HEK293 (cell line): ENCODE results near the gene CNRIP1.

Experiments used
- CTCF ChIA-PET: fragments of 350-600 bp; formaldehyde crosslinking; extraction: SDS; loops from one replicate; lab custom pipeline; 2021; ENCODE audit warnings: antibody characterized with exemption; lab: Yijun Ruan, JAX
- POLR2A ChIA-PET: fragments of 300-600 bp; formaldehyde crosslinking; extraction: SDS; loops from one replicate; lab custom pipeline; 2020; ENCODE audit warnings: antibody characterized with exemption, inconsistent platforms; lab: Yijun Ruan, JAX
- H3K27ac ChIP-seq: fragments of 200-500 bp; sonication (Bioruptor generic); 2 replicates; pipeline ENCODE4 v1.5.1; 2014; ENCODE audit warnings: low read depth, low read length, control low read depth, inconsistent platforms; ENCODE audit errors: extremely low read depth
- H3K36me3 ChIP-seq, 2 experiments: fragments of 200-500 bp in 1 of 2; sonication (Bioruptor generic) in 1 of 2; 1 replicate in 1 of 2; 2 replicates in 1 of 2; pipeline ENCODE4 v1.5.1; 2014 to 2017; ENCODE audit warnings: inconsistent platforms in 2 of 2, low read length in 2 of 2; ENCODE audit not compliant: control insufficient read depth in 2 of 2, insufficient read depth in 1 of 2
- H3K4me1 ChIP-seq: fragments of 200-500 bp; sonication (Bioruptor generic); 2 replicates; pipeline ENCODE4 v1.5.1; 2014; ENCODE audit warnings: mild to moderate bottlenecking, low read length, inconsistent platforms; ENCODE audit not compliant: control insufficient read depth, insufficient read depth
- H3K4me3 ChIP-seq: 2 replicates; pipeline ENCODE4 v1.5.1; 2011; ENCODE audit warnings: low read depth, mild to moderate bottlenecking, control low read depth, low read length, moderate library complexity
- H3K9me3 ChIP-seq: fragments of 200-500 bp; sonication (Bioruptor generic); 2 replicates; pipeline ENCODE4 v1.5.1; 2014; ENCODE audit warnings: low read depth, low read length, inconsistent platforms; ENCODE audit not compliant: control insufficient read depth, insufficient read depth
- EGR2 ChIP-seq: fragments of 450-650 bp; formaldehyde crosslinking; IDR thresholded peaks from 2 replicates; pipeline ENCODE4 v1.5.1; 2016; ENCODE audit warnings: low read depth, missing biosample characterization, missing genetic modification characterization
- TRIM28 ChIP-seq: IDR thresholded peaks from 2 replicates; pipeline ENCODE4 v1.6.1; 2011; ENCODE audit warnings: low read length, control low read depth, borderline replicate concordance
- WT1 ChIP-seq: fragments of 450-650 bp; formaldehyde crosslinking; IDR thresholded peaks from 2 replicates; pipeline ENCODE4 v1.5.1; 2016; ENCODE audit warnings: missing biosample characterization, missing genetic modification characterization
- YY2 ChIP-seq: fragments of 450-650 bp; formaldehyde crosslinking; IDR thresholded peaks from 2 replicates; pipeline ENCODE4 v1.5.1; 2016; ENCODE audit warnings: missing biosample characterization, missing genetic modification characterization
- ZBTB17 ChIP-seq: fragments of 450-650 bp; formaldehyde crosslinking; IDR thresholded peaks from 2 replicates; pipeline ENCODE4 v1.5.1; 2016; ENCODE audit warnings: missing biosample characterization, missing genetic modification characterization
- ZBTB21 ChIP-seq: fragments of 450-650 bp; formaldehyde crosslinking; IDR thresholded peaks from 2 replicates; pipeline ENCODE4 v1.5.1; 2017; ENCODE audit warnings: missing biosample characterization, missing genetic modification characterization
- ZNF146 ChIP-seq: fragments of 450-650 bp; formaldehyde crosslinking; IDR thresholded peaks from 2 replicates; pipeline ENCODE4 v1.5.1; 2016; ENCODE audit warnings: missing biosample characterization, missing genetic modification characterization
- ZNF423 ChIP-seq: fragments of 450-650 bp; formaldehyde crosslinking; IDR thresholded peaks from 2 replicates; pipeline ENCODE4 v1.5.1; 2016; ENCODE audit warnings: missing biosample characterization, missing genetic modification characterization
- ZNF48 ChIP-seq: fragments of 450-650 bp; formaldehyde crosslinking; IDR thresholded peaks from 2 replicates; pipeline ENCODE4 v1.5.1; 2016; ENCODE audit warnings: missing biosample characterization, missing genetic modification characterization
- ZNF629 ChIP-seq: fragments of 450-650 bp; formaldehyde crosslinking; IDR thresholded peaks from 2 replicates; pipeline ENCODE4 v1.5.1; 2017; ENCODE audit warnings: missing biosample characterization, missing genetic modification characterization
- ZNF654 ChIP-seq: fragments of 450-650 bp; formaldehyde crosslinking; IDR thresholded peaks from 2 replicates; pipeline ENCODE4 v1.5.1; 2016; ENCODE audit warnings: low read depth, missing biosample characterization, missing genetic modification characterization
- ZSCAN16 ChIP-seq: fragments of 450-650 bp; formaldehyde crosslinking; IDR thresholded peaks from 2 replicates; pipeline ENCODE4 v1.5.1; 2016; ENCODE audit warnings: missing biosample characterization, missing genetic modification characterization
- TF ChIP-seq, protein P1 (sequence below): fragments of 450-650 bp; formaldehyde crosslinking; IDR thresholded peaks from 2 replicates; pipeline ENCODE4 v1.5.1; 2017; ENCODE audit warnings: missing biosample characterization, missing genetic modification characterization
- TF ChIP-seq, protein P2 (sequence below): fragments of 450-650 bp; formaldehyde crosslinking; IDR thresholded peaks from 2 replicates; pipeline ENCODE4 v1.5.1; 2016; ENCODE audit warnings: missing biosample characterization, missing genetic modification characterization
- TF ChIP-seq, protein P3 (sequence below): fragments of 450-650 bp; formaldehyde crosslinking; IDR thresholded peaks from 2 replicates; pipeline ENCODE4 v1.5.1; 2017; ENCODE audit warnings: missing biosample characterization, missing genetic modification characterization
- TF ChIP-seq, protein P4 (sequence below): fragments of 450-650 bp; IDR thresholded peaks from 2 replicates; pipeline ENCODE4 v1.5.1; 2018; ENCODE audit warnings: missing biosample characterization, mild to moderate bottlenecking, missing genetic modification characterization
- TF ChIP-seq, protein P5 (sequence below): fragments of 450-650 bp; formaldehyde crosslinking; IDR thresholded peaks from 2 replicates; pipeline ENCODE4 v1.5.1; 2016; ENCODE audit warnings: missing biosample characterization, missing genetic modification characterization
- TF ChIP-seq, protein P6 (sequence below): fragments of 450-650 bp; formaldehyde crosslinking; IDR thresholded peaks from 2 replicates; pipeline ENCODE4 v1.5.1; 2016; ENCODE audit warnings: missing biosample characterization, missing genetic modification characterization

Gene CNRIP1

DNA sequence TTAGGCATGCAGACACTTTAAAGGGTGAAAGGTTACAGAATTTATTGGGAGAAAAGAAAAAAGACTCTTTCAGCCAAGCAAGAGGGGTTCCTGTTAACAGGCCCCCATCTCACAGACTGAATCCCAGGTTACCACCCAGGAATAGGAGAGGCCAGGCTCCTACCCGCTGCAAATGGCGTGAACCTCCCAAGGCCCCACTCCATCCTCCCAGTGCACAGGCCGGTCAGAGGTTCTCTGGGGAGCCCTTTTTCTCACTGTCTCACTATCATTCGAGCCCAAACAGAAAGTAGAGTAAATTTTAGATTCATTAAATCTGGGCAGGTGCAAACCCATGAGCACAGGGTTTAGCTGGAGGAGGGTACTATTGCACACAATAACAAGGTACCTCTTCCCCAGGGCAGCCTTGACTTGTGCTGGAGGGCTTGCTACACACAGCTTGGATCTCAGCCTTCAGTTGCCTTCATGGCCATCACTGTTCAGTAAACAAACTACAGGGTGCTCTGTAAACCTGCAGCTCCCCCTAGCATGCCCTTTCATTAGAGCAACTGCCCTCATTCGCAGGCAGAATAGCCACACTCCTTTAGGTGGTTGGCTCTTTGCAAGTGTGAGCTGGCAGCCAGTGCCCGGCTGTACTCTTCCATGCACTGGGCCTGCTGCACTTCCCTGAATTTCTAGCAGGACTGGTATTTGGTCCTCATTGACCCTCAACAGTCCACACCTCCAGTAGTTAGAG lies 38.0 kb upstream of the CNRIP1 start:
- no peak overlapping the region for H3K27ac ChIP-seq
- TF ChIP-seq, protein P1, sequence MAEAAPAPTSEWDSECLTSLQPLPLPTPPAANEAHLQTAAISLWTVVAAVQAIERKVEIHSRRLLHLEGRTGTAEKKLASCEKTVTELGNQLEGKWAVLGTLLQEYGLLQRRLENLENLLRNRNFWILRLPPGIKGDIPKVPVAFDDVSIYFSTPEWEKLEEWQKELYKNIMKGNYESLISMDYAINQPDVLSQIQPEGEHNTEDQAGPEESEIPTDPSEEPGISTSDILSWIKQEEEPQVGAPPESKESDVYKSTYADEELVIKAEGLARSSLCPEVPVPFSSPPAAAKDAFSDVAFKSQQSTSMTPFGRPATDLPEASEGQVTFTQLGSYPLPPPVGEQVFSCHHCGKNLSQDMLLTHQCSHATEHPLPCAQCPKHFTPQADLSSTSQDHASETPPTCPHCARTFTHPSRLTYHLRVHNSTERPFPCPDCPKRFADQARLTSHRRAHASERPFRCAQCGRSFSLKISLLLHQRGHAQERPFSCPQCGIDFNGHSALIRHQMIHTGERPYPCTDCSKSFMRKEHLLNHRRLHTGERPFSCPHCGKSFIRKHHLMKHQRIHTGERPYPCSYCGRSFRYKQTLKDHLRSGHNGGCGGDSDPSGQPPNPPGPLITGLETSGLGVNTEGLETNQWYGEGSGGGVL = no peak
- TF ChIP-seq, protein P2, sequence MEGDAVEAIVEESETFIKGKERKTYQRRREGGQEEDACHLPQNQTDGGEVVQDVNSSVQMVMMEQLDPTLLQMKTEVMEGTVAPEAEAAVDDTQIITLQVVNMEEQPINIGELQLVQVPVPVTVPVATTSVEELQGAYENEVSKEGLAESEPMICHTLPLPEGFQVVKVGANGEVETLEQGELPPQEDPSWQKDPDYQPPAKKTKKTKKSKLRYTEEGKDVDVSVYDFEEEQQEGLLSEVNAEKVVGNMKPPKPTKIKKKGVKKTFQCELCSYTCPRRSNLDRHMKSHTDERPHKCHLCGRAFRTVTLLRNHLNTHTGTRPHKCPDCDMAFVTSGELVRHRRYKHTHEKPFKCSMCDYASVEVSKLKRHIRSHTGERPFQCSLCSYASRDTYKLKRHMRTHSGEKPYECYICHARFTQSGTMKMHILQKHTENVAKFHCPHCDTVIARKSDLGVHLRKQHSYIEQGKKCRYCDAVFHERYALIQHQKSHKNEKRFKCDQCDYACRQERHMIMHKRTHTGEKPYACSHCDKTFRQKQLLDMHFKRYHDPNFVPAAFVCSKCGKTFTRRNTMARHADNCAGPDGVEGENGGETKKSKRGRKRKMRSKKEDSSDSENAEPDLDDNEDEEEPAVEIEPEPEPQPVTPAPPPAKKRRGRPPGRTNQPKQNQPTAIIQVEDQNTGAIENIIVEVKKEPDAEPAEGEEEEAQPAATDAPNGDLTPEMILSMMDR (tag by site-specific recombination) = peak; percentile 53; the same call in 1 of the 2 replicates
- peak; percentile 24 for TF ChIP-seq ZNF654 (tag by site-specific recombination)
- TF ChIP-seq ZSCAN16 = peak; percentile 93
- TF ChIP-seq, all 188 proteins: peak for 3
- Histone ChIP-seq H3K4me1 (no peaks in the 10 kb centered on the region), H3K4me3 (no peak overlapping the region), H3K9me3 (no peaks in the 10 kb centered on the region), H3K36me3 (no peaks in the 10 kb centered on the region)
- ChIA-PET POLR2A (no interaction called here), CTCF (interaction anchor here (0.6 to 2.3 kb wide), 16 partner anchors 9 to 625 kb away, joined by 3 to 11 read pairs (median 3); no protein-coding TSS in a partner anchor)

DNA sequence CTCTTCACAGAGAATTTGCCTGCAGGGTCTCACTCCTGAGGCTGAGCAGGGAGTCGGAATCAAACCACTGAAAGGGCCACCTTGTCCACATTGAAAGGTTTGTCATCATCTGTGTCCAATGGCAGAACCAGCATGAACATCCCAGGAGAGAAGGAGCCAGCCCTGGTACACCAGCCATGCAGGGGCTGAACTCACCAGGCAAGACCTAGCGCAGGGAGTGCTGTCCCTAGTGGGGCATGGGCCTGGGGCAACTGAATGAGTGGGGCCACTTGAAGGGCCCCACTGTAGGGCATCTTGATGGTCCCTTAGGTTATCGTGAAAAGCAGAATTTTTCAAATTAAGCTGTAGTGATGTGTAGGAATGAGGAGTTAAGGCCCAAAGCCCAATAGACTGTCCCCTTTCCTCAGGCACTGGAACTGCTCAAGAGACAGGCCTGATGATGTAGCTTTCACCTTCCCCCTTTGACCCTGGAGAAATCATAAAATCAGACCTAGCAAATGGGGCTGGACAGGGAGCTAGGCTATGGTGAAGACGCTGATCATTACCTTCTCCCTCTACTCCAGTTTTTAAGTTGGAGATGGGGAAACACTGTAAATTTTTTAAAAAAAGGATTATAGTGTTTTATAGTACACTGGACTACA lies 37.0 kb upstream of the CNRIP1 start:
- no peak overlapping the region for H3K27ac ChIP-seq
- no peaks in the 10 kb centered on the region for H3K36me3 ChIP-seq
- TF ChIP-seq ZNF146 (no peak), EGR2 (tag by site-specific recombination) (no peak), ZBTB21 (no peak), YY2 (tag by site-specific recombination) (no peak), TRIM28 (no peak), ZNF629 (tag by site-specific recombination) (no peak), ZBTB17 (tag by site-specific recombination) (no peak), ZNF423 (tag by site-specific recombination) (no peak), WT1 (tag by site-specific recombination) (no peak), ZNF48 (tag by site-specific recombination) (no peak)
- TF ChIP-seq, protein P3, sequence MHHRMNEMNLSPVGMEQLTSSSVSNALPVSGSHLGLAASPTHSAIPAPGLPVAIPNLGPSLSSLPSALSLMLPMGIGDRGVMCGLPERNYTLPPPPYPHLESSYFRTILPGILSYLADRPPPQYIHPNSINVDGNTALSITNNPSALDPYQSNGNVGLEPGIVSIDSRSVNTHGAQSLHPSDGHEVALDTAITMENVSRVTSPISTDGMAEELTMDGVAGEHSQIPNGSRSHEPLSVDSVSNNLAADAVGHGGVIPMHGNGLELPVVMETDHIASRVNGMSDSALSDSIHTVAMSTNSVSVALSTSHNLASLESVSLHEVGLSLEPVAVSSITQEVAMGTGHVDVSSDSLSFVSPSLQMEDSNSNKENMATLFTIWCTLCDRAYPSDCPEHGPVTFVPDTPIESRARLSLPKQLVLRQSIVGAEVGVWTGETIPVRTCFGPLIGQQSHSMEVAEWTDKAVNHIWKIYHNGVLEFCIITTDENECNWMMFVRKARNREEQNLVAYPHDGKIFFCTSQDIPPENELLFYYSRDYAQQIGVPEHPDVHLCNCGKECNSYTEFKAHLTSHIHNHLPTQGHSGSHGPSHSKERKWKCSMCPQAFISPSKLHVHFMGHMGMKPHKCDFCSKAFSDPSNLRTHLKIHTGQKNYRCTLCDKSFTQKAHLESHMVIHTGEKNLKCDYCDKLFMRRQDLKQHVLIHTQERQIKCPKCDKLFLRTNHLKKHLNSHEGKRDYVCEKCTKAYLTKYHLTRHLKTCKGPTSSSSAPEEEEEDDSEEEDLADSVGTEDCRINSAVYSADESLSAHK (tag by site-specific recombination) = no peak
- TF ChIP-seq, protein P4, sequence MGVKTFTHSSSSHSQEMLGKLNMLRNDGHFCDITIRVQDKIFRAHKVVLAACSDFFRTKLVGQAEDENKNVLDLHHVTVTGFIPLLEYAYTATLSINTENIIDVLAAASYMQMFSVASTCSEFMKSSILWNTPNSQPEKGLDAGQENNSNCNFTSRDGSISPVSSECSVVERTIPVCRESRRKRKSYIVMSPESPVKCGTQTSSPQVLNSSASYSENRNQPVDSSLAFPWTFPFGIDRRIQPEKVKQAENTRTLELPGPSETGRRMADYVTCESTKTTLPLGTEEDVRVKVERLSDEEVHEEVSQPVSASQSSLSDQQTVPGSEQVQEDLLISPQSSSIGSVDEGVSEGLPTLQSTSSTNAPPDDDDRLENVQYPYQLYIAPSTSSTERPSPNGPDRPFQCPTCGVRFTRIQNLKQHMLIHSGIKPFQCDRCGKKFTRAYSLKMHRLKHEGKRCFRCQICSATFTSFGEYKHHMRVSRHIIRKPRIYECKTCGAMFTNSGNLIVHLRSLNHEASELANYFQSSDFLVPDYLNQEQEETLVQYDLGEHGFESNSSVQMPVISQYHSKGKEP (tag by site-specific recombination) = no peak
- TF ChIP-seq, protein P5, sequence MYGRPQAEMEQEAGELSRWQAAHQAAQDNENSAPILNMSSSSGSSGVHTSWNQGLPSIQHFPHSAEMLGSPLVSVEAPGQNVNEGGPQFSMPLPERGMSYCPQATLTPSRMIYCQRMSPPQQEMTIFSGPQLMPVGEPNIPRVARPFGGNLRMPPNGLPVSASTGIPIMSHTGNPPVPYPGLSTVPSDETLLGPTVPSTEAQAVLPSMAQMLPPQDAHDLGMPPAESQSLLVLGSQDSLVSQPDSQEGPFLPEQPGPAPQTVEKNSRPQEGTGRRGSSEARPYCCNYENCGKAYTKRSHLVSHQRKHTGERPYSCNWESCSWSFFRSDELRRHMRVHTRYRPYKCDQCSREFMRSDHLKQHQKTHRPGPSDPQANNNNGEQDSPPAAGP (tag by site-specific recombination) = no peak
- TF ChIP-seq, protein P6, sequence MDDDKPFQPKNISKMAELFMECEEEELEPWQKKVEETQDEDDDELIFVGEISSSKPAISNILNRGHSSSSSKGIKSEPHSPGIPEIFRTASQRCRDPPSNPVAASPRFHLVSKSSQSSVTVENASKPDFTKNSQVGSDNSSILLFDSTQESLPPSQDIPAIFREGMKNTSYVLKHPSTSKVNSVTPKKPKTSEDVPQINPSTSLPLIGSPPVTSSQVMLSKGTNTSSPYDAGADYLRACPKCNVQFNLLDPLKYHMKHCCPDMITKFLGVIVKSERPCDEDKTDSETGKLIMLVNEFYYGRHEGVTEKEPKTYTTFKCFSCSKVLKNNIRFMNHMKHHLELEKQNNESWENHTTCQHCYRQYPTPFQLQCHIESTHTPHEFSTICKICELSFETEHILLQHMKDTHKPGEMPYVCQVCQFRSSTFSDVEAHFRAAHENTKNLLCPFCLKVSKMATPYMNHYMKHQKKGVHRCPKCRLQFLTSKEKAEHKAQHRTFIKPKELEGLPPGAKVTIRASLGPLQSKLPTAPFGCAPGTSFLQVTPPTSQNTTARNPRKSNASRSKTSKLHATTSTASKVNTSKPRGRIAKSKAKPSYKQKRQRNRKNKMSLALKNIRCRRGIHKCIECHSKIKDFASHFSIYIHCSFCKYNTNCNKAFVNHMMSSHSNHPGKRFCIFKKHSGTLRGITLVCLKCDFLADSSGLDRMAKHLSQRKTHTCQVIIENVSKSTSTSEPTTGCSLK (tag by site-specific recombination) = no peak
- TF ChIP-seq, all 188 proteins: peak for 0
- Histone ChIP-seq H3K9me3 (no peaks in the 10 kb centered on the region), H3K4me3 (no peak overlapping the region), H3K4me1 (no peaks in the 10 kb centered on the region)
- ChIA-PET CTCF (interaction anchor here (0.7 to 2.3 kb wide), 3 partner anchors 30 to 567 kb away, joined by 3 to 11 read pairs (median 3); no protein-coding TSS in a partner anchor), POLR2A (no interaction called here)
